IPS DF 4.7 (cell line): ENCODE measurements around the gene RAB7A.
"Not testable (repeated sequence)": the region's sequence is repeated elsewhere in the genome, so short reads cannot be mapped to it uniquely, and the experiment has no call there.

ENCODE experiments used
- DNase-seq: peaks from one replicate; pipeline ENCODE4 v3.0.0-alpha.2; 2013; ENCODE audit warnings: low spot score; ENCODE audit errors: extremely low read depth

Gene RAB7A

DNA sequence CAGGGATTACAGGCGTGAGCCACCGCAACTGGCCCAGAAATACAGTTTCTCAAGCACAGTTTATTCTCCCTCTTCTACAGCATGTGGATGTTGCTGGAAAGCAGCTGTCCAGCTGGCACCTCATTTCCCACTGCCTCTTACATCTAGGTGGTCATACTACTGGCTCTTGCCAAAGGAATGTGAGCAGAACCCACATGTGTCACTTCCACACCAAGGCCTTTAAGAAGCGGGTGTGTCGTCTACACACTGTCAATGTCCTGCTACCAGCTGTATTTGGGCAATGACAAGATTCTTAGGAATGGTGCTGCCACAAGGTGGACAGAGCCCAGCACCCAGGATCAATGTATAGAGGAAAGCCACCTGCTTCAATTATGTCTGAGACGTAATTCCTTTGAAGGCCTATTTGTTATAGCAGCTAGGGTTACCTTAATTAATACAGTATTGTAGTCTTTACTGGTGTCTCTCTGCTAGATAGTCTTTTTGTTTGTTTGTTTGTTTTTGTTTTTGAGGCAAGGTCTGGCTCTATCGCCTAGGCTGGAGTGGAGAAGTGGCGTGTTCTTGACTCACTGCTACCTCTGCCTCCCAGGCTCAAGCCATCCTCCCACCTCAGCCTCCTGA lies 15.1 kb upstream of the RAB7A start:
- DNase-seq, result no peak

DNA sequence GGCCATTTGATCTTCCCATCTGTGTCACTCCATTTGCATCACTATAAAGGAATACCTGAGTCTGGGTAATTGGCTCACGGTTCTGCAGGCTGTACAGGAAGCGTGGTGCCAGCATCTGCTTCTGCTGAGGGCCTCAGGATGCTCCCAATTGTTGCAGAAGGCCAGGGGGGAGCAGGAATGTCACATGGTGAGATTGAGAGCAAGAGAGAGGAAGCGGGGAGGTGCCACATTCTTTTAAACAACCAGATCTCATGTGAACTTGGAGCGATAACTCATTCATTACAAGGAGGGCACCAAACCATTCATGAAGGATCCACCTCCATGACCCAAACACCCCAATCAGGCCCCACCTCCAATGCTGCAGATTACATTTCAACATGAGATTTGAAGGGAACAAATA lies 13.1 kb upstream of the RAB7A start:
- no peak for DNase-seq

DNA sequence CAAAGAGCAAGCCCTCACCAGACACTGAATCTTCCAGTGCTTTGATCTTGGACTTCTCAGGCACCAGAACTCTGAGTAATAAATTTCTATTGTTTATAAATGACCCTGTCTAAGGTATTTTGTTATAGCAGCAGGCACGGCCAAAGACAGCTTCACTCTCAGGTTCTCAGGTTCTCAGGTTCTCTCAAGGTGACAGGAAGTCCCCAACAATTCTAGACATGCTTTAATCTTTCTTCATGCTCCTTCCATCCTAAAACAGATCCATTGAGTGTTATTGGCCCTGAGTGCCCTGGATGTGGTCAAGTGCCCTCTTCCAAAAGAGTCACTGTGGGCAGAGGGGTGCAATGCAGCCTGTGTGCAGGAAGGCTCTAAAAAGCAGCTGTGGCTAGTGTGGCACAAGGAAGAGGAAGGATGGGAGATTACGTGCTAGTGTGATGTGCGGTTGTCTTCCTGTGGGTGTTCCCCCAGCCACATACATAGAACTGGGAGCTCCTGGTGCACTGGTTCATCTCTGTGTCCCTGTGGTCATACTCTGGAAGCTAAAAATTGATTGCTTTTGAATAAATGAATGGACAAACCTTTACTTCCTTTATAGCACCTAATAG lies 11.0 kb upstream of the RAB7A start:
- DNase-seq, result no peak

DNA sequence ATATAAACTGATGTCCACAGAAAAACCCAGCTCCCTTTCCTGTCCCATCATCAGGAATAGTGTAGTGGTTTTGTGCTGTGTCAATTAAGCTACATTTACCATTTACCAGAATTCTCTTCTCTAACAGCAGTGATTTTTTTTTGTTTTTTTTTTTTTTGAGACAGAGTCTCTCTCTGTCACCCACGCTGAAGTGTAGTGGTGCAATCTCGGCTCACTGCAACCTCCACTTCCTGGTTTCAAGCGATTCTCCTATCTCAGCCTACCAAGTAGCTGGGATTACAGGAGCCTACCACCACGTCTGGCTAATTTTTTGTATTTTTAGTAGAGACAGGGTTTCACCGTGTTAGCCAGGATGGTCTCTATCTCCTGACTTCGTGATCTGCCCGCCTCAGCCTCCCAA lies 7.1 kb upstream of the RAB7A start:
- not testable (repeated sequence) for DNase-seq

DNA sequence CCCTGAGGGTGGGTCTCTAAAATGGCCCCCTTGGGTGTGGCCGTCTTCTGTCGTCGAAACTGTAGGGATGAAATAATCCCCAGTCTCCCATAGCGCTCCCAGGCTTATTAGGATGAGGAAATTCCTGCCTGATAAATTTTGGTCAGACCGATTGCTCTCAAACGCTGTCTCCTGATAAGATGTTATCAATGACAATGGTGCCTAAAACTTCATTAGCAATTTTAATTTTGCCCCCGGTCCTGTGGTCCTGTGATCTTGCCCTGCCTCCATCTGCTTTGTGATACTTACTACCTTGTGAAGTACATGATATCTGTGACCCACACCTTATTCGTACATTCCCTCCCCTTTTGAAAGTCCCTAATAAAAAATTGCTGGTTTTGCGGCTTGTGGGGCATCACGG lies 5.1 kb upstream of the RAB7A start:
- no peak for DNase-seq

DNA sequence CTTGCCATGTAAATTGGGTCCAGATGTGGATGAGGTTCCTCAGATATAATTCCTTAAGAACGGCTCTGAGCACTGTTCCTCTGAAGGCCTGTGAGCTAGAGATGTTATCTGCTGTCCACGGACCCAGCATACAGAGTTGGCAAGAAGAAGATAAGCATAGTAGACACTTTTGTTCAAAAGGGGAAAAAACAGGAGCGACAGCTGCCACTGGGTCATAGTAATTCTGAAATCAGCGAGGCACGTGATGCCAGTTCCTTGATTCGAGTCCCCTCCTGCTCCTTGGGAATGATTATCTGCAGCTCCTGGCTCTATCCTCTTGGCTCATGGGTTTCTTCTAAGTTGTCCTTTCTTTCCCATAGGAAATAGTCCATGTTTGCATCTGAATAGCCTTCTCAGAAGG lies 2.5 kb upstream of the RAB7A start:
- no peak for DNase-seq

DNA sequence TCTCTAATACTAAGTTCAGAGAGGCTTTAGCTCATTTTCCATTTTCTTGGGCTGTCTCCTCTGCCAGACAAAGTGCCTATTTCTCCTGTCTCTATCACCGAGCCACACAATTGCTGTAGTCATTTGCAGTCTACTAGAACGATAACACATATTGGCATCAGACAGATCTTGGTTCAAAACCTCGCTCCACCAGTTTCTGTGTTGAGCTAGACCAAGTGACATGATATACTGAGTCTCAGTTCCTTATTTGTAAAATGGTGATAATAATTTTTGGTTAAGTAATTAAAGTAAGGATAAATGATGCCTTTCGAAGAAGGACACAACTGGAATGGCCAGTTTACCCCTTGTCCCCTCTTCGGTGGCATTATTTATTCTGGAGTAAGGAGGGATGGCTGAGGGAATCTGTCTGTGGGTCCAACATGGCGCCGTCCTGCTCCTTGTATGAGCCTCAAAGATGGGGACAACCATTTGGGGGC lies 398 bp upstream of the RAB7A start:
- DNase-seq, result no peak

DNA sequence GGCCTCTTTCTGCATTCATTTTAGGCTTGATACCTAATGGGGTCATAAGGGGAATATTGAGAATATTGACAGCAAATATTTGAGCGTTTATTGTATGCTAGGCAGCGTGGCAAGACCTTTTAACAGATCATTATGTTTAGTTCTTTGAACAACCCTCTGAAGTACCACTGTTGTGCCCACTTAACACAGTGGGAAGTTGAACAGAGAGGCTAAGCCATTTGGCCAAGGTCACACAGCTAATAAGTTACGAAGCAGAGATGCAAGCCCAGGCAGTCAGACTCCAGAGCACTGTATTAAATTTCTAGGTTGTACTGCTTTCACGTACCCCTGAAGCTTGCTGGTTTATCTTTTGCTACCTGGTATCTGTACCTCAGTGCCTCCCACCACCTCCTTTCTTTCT lies 1.1 kb downstream of the RAB7A start:
- DNase-seq, result no peak

DNA sequence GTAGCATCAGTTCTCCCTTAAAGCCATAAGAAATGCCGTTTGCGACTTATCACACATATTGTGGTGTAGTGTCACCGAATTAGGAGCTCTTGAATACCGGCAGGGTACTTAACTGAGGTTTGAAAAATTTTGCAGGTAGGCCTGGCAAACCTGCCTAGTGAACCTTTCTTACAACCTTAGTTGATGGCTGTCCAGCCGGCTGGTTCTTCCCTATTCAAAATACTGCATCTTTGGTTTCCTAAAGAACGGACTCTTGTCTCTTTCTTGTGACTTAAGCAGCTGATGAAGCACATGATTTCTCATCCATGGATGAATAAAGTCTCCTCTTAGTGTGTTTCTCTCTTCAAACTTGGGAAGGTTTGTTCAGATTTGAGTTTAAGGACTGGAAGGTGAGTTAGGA lies 1.5 kb downstream of the RAB7A start:
- DNase-seq, result no peak

DNA sequence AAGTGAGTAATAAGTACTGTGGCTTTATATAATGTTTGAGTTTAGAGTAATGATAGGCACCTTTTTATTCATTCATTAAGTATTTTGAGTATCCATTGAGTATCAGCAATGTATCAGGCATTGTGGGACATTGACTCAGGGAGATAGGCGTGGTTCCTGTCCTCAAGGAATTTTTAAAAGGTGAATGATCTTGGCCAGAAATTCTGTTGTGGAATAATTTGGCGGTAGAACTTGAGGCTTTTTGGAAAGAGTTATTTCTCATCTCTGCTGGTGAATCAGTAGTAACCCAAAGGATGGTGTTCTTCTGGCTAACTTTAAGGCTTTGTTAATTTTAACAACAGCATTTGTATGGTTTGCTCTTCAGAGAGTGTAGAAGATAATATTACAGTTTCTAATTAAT lies 2.0 kb downstream of the RAB7A start:
- no peak for DNase-seq

DNA sequence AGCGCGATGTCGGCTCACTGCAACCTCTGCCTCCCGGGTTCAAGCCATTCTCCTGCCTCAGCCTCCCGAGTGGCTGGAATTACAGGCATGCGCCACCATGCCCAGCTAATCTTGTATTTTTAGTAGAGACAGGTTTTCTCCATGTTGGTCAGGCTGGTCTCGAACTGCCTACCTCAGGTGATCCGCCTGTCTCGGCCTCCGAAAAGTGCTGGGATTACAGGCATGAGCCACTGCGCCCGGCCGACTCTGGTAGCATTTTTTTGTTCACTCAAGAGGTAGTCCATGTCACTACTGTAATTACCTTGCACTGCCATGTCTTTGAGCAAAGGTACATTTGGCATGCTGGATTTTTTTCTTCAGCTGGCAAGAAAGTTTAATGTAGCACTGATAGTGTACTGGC lies 2.5 kb downstream of the RAB7A start:
- DNase-seq, result not testable (repeated sequence)

DNA sequence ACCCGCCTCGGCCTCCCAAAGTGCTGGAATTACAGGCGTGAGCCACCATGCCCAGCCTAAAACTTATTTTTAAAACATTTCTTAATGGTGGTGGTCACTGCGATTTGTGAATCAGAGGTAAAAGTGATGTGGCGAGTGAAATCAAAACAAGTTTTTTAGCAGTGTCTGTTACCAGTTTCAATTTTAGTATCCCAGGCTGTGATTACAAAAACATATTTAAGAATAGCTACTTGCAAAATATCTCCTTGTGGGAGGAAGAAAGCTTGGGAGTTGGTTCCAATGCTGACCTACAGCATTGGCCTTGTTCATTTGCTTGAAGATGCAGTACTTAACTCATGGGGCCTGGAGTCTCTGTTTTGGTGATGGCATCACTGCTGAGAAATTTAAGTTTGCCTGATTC lies 4.5 kb downstream of the RAB7A start:
- no peak for DNase-seq

DNA sequence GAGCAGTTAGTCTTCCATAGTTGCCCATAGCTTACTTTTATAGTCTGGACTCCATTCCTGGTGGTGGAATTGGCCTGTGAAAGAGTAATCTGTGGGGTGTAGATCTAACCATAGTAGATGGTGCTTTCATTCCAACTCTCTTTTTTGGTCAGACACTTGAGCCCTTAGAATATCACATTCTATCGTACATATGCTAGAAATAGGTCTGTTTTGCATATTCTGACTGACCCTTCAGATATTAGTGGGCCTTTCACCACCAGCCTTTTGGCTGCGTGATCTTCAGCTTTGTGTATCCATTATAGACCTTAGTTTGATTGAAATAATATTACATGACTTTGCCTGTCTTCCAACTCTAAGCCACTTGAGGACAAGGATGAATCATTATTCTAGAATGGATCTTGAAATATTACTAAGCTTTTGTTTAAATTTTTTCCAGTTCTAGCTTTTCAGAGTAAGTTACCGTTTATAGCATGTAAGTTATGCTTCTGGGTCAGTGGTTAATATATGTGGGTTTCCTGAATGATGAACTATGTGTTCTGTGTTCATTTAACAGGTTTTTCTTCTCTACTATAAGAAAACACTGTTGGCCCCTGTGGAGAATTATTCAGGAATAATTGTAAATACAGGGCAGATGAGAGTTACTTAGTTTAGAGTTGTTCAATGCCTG lies 8.7 kb downstream of the RAB7A start:
- no peak for DNase-seq

DNA sequence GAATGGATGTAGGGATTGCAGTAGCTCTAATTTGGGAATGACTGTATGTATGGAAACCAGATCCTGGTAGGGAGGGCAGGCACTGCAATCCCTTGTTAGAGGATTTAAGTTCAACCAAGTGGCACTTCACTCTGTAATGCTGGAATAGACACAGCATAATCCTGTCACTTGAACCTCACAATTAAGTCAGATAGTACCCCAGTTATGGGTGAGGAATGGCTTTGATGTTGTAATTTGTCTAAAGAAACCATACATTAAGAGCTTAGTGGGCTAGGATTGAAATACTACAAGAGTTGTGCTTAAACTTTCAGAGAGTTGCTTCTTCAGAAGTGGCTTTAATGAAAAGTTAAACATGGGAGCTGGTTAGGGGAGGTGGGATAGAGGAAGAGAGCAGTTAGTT lies 9.3 kb downstream of the RAB7A start:
- no peak for DNase-seq

DNA sequence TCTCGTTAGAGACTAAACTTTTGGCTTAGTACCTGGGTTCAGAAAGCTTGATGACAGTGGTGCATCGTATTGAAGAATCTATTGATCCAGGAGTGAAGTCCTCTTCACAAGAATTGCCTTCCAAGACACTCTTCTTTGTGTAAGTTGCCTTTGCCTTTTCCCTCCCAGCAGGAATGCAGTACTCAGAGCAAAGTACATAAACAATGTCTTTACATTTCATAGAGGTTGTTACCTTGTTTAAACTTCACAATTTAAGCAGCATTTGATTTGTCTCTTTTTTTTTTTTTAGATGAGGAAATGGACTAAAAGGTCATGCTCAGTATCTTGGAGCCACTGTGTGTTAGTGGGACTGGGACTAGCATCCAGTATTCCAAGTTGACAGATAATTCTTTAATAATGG lies 9.9 kb downstream of the RAB7A start:
- no peak for DNase-seq

DNA sequence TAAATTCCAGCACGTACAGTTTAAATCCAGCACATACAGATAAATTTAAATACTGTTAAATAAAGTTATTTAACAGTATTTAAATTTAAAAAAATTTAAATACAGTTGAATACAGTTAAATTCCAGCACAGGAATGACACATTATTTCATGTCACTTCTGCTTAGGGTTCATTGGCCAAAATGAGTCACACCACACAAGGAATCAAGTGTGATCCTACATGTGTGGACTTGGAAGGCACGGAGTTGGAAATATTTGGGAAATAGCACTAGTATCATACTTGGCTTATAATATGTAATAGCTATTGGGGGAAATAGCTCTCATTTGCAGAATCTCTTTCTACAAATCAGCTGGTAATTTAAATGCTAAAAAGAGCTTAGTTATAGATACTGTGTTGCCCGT lies 10.6 kb downstream of the RAB7A start:
- DNase-seq, result no peak

DNA sequence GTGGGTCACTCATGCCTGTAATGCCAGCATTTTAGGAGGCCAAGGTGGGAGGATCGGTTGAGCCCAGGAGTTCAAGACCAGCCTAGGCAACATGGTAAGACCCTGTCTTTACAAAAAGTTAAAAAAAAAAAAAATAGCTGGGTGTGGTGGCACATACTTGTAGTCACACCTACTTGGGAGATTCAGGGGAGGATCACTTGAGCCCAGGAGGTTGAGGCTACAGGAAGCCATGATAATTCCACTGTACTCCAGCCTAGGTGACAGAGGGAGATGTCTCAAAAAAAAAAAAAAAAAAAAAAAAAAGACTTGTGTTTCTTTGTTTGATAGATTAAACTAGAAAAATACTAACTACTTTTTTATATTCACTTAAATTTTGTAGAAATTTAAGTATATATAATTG lies 14.6 kb downstream of the RAB7A start:
- no peak for DNase-seq

DNA sequence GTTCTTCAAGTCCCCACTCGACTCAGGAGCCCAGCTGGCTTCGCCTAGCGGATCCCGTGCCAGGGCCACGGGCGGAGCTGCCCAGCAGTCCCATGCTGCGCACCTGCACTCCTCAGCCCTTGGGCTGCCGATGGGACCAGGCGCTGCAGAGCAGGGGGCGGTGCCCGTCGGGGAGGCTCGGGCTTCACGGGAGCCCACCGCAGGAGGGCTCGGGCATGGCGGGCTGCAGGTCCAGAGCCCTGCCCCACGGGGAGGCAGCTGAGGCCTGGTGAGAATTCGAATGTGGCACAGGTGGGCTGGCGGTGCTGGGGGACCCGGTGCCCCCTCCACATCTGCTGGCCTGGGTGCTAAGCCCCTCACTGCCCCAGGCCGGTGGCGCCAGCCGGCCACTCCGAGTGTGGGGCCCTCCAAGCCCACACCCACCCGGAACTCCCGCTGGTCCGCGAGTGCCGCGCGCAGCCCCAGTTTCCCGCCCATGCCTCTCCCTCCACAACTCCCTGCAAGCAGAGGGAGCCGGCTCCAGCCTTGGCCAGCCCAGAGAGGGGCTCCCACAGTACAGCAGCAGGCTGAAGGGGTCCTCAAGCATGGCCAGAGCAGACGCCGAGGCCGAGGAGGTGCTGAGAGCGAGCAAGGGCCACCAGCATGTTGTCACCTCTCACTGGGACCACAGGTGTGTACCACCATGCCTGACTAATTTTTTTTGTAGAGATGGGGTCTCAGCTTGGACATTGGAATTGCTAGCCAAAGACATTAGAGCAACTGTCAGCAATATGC lies 17.0 kb downstream of the RAB7A start:
- no peak for DNase-seq

DNA sequence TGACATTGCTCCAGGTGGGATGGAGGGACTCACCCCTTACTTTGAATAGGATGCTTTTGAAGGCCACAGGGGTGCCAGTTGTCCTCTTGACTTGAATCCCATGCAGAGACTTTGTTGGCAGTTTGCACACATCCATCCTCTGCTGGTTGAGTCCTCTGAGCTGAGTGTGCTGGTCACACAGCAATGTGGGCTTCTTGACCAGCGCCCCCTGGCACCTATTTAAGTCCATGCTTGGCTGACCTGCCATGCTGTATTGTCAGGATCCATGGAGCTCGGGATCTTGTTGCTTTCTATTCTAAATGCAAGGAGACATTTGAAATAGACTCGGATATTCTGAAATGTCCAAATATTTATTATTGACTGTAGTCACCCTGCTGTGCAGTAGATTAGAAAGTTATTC lies 19.8 kb downstream of the RAB7A start:
- DNase-seq, result no peak

DNA sequence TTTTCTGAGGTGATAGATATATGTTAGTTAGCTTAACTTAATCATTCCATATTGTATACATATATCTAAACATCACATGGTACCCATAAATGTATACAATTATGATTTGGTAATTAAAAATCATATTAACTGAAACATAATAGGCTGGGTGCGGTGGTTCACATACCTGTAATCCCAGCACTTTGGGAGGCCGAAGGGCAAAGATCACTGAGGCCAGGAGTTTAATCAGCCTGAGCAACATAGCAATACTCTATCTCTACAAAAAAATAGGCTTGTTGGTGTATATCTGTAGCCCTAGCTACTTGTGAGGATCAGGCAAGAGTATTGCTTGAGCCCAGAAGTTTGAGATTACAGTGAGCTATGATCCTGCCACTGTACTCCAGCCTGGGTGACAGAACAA lies 20.9 kb downstream of the RAB7A start:
- DNase-seq, result no peak

DNA sequence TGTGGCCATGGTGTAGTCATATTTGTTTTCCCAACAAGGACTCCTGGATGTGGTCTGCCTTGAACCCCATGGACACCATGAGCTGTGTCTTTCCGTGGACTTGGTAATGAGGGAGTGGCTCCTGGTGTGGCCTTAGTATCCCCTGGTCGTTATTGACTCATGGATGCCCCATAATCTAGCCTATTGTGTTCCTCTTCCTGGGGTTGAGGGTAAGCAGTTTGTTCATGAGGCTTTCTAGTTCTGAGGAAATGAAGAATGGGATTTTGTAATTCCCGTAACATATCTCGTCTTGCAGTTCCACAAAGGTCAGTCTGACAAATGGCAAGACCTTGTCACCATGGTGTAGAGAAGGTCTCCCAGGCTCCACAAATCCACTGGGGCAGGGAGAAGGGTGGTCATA lies 22.6 kb downstream of the RAB7A start:
- no peak for DNase-seq

DNA sequence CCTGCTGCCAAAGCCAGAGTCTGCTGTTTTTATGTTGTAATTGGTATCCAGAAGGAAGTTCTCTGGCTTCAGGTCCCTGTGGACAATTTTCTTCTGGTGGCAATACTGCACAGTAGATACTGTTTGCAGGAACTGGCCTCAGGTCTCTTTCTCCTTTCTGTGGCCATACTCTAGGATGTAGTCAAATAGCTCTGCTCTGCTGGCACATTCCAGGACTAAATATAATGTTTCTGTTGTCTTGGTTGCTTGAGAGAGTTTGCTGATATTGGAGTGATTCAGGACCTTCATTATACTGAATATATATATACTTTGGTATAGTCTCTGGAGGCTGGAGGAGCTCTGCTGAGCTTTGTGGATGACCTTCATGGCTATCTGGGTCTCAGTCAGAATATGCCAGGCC lies 23.1 kb downstream of the RAB7A start:
- DNase-seq, result no peak
